Glutamatergic neuron (in vitro differentiated cells): Measurements from ENCODE around the gene LPIN1. TPM values are rescaled to one million over a fixed set of nuclear protein-coding genes. Genes with fewer than 3 reads are reported as not detected.

Experiments
- DNase-seq: peaks from one replicate; pipeline ENCODE4 v3.0.0; 2022
- H3K27ac Mint-ChIP-seq: one replicate; pipeline ENCODE4 v1.8.0; 2020; ENCODE audit warnings: mild to moderate bottlenecking, mixed read lengths, inconsistent platforms; ENCODE audit not compliant: unreplicated experiment
- H3K27me3 Mint-ChIP-seq: one replicate; pipeline ENCODE4 v1.8.0; 2020; ENCODE audit warnings: mild to moderate bottlenecking, moderate library complexity, mixed read lengths, inconsistent platforms; ENCODE audit not compliant: unreplicated experiment
- H3K36me3 Mint-ChIP-seq: one replicate; pipeline ENCODE4 v1.8.0; 2020; ENCODE audit warnings: mild to moderate bottlenecking, mixed read lengths, inconsistent platforms; ENCODE audit not compliant: unreplicated experiment
- H3K4me1 Mint-ChIP-seq: one replicate; pipeline ENCODE4 v1.8.0; 2020; ENCODE audit warnings: mild to moderate bottlenecking, low read depth, mixed read lengths, inconsistent platforms; ENCODE audit not compliant: unreplicated experiment
- H3K4me3 Mint-ChIP-seq: one replicate; pipeline ENCODE4 v1.8.0; 2020; ENCODE audit warnings: mild to moderate bottlenecking, mixed read lengths, inconsistent platforms; ENCODE audit not compliant: unreplicated experiment
- H3K9me3 Mint-ChIP-seq: one replicate; pipeline ENCODE4 v1.8.0; 2020; ENCODE audit warnings: mild to moderate bottlenecking, moderate library complexity, mixed read lengths, inconsistent platforms; ENCODE audit not compliant: unreplicated experiment
- total RNA-seq: library from RNA; stranded (reverse); fragmentation: NEBNext Ultra II Directional; extraction: Animal tissue kit (Norgen Biotek cat#: 25700); gene quantifications from one replicate; pipeline ENCODE4 v1.2.1, GENCODE V29; 2021; ENCODE audit not compliant: unreplicated experiment
- TF ChIP-seq, protein P1 (sequence below): fragments of 200-600 bp; sonication (generic); IDR thresholded peaks from one replicate; pipeline ENCODE4 v1.5.0; 2021; ENCODE audit not compliant: partially characterized antibody, unreplicated experiment

The LPIN1 gene
- total RNA-seq, 1 donor from 2014 or later, result 142 TPM

- peak; percentile 26 for DNase-seq
- TF ChIP-seq, protein P1, sequence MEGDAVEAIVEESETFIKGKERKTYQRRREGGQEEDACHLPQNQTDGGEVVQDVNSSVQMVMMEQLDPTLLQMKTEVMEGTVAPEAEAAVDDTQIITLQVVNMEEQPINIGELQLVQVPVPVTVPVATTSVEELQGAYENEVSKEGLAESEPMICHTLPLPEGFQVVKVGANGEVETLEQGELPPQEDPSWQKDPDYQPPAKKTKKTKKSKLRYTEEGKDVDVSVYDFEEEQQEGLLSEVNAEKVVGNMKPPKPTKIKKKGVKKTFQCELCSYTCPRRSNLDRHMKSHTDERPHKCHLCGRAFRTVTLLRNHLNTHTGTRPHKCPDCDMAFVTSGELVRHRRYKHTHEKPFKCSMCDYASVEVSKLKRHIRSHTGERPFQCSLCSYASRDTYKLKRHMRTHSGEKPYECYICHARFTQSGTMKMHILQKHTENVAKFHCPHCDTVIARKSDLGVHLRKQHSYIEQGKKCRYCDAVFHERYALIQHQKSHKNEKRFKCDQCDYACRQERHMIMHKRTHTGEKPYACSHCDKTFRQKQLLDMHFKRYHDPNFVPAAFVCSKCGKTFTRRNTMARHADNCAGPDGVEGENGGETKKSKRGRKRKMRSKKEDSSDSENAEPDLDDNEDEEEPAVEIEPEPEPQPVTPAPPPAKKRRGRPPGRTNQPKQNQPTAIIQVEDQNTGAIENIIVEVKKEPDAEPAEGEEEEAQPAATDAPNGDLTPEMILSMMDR, result no peak
- H3K4me1 Mint-ChIP-seq, result peaks cover 18% of the 10 kb centered on the region
- no peak overlapping the region for H3K4me3 Mint-ChIP-seq
- H3K9me3 Mint-ChIP-seq, result peaks cover 3% of the 10 kb centered on the region
- H3K27ac Mint-ChIP-seq, result no peak overlapping the region
- H3K36me3 Mint-ChIP-seq, result no peaks in the 10 kb centered on the region
- no peaks in the 10 kb centered on the region for H3K27me3 Mint-ChIP-seq
Observed at GRCh38 chr2:11699686-11700670, 46.5 kb upstream of the LPIN1 start.

DNA sequence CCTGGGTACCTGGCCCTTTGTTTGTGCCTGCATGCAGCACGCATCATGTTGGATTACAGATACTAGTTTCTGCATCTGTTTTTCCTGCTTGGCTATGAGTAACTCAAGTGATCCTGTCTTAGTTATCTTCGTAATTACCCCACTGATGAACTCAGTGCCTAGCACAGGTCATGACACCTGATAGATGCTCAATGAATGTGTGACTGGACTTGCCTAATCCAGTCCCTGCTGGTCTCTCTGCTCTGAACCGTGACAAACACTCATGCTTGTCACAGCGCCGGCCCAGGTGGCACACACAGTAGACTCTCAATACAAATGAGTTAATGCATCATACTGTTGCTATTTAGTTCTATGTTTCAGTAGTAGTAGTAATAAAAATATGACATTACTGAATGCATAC, 45.2 kb upstream of the LPIN1 start:
- Mint-ChIP-seq H3K27me3 (no peaks in the 10 kb centered on the region), H3K36me3 (peaks cover 11% of the 10 kb centered on the region), H3K4me1 (peaks cover 18% of the 10 kb centered on the region), H3K9me3 (peaks cover 3% of the 10 kb centered on the region), H3K27ac (no peak overlapping the region), H3K4me3 (no peak overlapping the region)
- no peak for DNase-seq
- TF ChIP-seq, protein P1, result no peak

GRCh38 chr2:11701751-11702301, 44.6 kb upstream of the LPIN1 start:
- no peak for DNase-seq
- TF ChIP-seq, protein P1, result no peak
- no peak overlapping the region for H3K27ac Mint-ChIP-seq
- H3K36me3 Mint-ChIP-seq, result peaks cover 14% of the 10 kb centered on the region
- H3K4me3 Mint-ChIP-seq, result no peak overlapping the region
- no peaks in the 10 kb centered on the region for H3K27me3 Mint-ChIP-seq
- peaks cover 16% of the 10 kb centered on the region for H3K4me1 Mint-ChIP-seq
- peaks cover 3% of the 10 kb centered on the region for H3K9me3 Mint-ChIP-seq

- Mint-ChIP-seq H3K9me3 (peaks cover 6% of the 10 kb centered on the region), H3K27me3 (no peaks in the 10 kb centered on the region), H3K27ac (no peak overlapping the region), H3K4me1 (peaks cover 6% of the 10 kb centered on the region), H3K4me3 (no peak overlapping the region), H3K36me3 (peaks cover 20% of the 10 kb centered on the region)
- DNase-seq, result no peak
- TF ChIP-seq, protein P1, result no peak
Observed at GRCh38 chr2:11702946-11703345, 43.5 kb upstream of the LPIN1 start.

GRCh38 chr2:11703700-11704099, 42.7 kb upstream of the LPIN1 start:
- Mint-ChIP-seq H3K4me3 (no peak overlapping the region), H3K9me3 (peaks cover 5% of the 10 kb centered on the region), H3K27ac (no peak overlapping the region), H3K36me3 (peaks cover 20% of the 10 kb centered on the region), H3K27me3 (peaks cover 2% of the 10 kb centered on the region), H3K4me1 (peaks cover 4% of the 10 kb centered on the region)
- DNase-seq, result no peak
- TF ChIP-seq, protein P1, result no peak
